Coronary artery (tissue), 2 donors: Measurements from ENCODE around the gene STRA6.
A peak's percentile ranks its signal among the peaks of the same experiment; 100 is the strongest.

Experiments
- DNase-seq: peaks from one replicate; pipeline ENCODE4 v3.0.0-alpha.2; 2017; ENCODE audit warnings: low spot score
- H3K27ac ChIP-seq, 2 donors: fragments of 200-600 bp; sonication (generic); one replicate each; pipeline ENCODE4 v1.5.1; 2016 to 2019
- H3K4me3 ChIP-seq: fragments of 200-600 bp; sonication (generic); 2 replicates; pipeline ENCODE4 v1.5.1; 2016; ENCODE audit warnings: mild to moderate bottlenecking, moderate library complexity
- CTCF ChIP-seq: fragments of 200-600 bp; sonication (generic); IDR thresholded peaks from one replicate; pipeline ENCODE4 v1.5.1; 2019; ENCODE audit warnings: antibody characterized with exemption

STRA6 gene

GRCh38 chr15:74180881-74181602 lies 21.5 kb downstream of the STRA6 start:
- DNase-seq = no peak
- Histone ChIP-seq H3K4me3 (no peak overlapping the region), H3K27ac (peak overlapping the region in 1 of 2 donors; percentile 94)
- TF ChIP-seq CTCF = no peak

DNA sequence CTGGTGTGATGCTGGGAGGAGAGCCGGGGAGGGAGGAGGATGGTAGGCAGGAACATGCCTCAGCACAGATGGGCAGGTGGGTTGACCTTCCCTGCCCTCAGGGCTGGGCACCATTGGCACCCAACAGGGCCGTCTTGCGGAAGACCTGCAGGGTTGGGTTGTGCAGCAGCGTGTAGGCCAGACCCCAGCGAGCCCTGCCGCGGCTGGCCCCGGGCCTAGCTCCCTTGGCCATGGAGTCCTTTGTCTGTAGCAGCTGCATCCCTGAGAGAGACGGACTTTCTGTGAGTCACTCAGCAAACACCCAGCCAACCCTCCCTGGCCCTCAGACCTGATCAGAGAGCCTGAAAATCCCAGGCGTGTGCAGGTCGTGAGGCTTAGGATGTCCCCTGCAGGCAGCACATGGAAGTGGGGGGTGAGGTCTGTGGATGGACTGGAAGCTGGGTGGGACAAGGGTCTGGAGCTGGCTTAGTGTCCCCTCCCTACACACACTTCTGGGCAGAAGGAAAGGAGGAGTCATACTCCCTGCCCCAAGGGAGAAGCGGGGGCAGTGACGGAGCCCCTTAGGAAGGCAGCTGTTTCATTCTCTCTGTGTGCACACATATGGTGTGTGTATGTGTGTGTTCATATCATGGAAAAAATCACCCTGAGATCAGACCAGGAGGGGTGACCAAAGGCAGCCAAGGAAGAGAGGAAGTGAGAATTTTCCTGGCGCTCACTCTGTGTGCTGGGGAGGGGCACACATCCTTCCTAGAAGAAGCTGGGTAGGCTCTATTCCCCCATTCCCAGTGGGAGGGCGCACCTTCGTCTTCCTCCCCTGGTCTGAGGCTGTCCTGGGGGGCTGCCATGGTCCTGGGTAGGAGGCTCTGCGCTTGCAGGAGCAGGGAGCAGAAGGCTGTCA lies 22.4 kb downstream of the STRA6 start:
- peak overlapping the region; percentile 42 for H3K4me3 ChIP-seq
- TF ChIP-seq CTCF = no peak
- peak overlapping the region; percentile 58 to 94 for H3K27ac ChIP-seq
- DNase-seq = no peak

GRCh38 chr15:74179101-74179841 lies 23.3 kb downstream of the STRA6 start:
- TF ChIP-seq CTCF = no peak
- Histone ChIP-seq H3K27ac (peak overlapping the region; percentile 58 to 94), H3K4me3 (no peak overlapping the region)
- peak; percentile 96 for DNase-seq

DNA sequence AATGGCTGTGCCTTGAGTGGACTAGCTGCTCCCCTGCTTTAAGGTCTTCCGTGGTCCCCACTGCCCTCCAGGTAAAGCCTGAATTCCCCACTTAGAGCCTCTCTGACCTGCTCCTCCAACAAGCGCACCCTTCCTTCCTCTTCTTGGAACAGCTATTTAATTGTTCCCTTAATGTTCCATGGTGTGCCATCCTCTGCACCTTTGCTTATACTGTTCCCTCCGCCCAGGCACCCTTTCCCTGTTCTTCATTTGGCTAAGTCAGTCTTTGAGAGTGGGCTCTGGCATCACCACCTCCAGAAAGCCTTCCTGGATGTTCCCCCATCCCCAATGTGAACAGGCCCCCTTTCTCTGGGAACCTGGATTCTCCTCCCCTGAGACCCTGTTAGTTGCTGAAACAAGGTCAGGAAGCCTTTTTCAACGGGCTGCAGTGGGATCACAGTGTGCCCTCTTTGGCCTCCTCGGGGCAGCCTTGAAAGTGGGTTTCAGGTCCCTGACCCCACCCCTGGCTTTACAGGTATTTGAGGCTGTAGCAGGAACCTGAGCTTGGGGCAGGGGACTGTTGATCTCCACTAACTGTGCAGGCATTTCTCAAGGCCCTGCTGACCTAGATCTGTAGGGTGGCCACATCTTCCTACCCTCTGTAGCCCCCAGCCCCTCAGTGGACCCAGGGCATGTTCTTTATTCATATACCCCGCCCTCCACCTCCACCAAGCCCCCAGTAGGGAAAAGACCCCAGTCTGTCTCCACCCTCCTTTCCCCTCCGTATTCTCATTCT lies 24.1 kb downstream of the STRA6 start:
- Histone ChIP-seq H3K27ac (peak overlapping the region; percentile 58 to 94), H3K4me3 (peak overlapping the region; percentile 4)
- no peak for DNase-seq
- TF ChIP-seq CTCF = no peak

GRCh38 chr15:74176262-74177214 lies 26.0 kb downstream of the STRA6 start:
- H3K27ac ChIP-seq = peak overlapping the region; percentile 25 to 94
- no peak for TF ChIP-seq CTCF
- peak; percentile 74 for DNase-seq
- no peak overlapping the region for H3K4me3 ChIP-seq
